ENCODE measurements around the gene P2RX4. TPM values are rescaled to one million over a fixed set of nuclear protein-coding genes. Genes with fewer than 3 reads are reported as not detected.
A peak's percentile ranks its signal among the peaks of the same experiment; 100 is the strongest.

The P2RX4 gene
- total and polyA plus RNA-seq, 2 of the 8 experiments (the other 6 are each of a cell fraction or from before 2014, with no cell fraction given), result 9.5 to 12.2 TPM

DNA sequence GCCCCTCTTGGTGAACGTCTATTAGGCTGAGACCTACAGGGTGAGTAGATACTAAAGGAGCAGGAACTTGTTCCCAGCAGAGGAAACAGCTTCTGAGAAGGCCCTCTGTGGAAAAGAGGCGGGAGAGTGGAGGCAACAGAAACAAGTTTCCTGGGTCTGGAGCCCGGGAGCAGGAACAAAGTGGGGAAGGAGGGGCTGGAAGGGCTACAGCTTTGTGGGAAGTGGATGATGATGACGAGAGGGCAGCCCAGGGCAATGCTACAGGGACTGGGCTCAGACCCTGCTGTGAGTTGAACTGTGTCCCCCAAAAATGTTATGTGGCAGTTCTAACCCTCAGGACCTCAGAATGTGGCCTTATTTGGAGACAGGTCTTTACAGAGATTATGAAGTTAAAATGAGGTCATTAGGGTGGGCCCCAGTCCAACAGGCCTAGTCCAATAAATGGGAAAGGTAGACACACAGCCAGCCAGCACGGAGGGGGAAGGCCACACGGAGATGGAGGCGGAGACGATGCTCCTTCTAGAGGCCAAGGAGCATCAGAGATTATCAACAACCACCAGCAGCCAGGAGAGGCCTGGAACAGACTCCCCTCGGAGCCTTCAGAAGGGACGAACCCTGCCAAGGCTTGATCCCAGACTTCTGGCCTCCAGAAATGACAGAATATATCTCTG, 72.3 kb downstream of the P2RX4 start:
- peaks cover 0 to 3% of the 10 kb centered on the region in 2 experiments for H4K20me1 ChIP-seq (replicated peaks in 1 of 2; ENCODE audit: control insufficient read depth in 1 of 2, insufficient read depth in 2 of 2, low read length in 2 of 2)
- H3K18ac ChIP-seq (ENCODE audit: extremely low read depth, low read length), result no peak overlapping the region
- H3K4ac ChIP-seq (replicated peaks; ENCODE audit: insufficient read length, low read depth, low read length), result no peak overlapping the region
- H2BK120ac ChIP-seq (replicated peaks; ENCODE audit: low read depth, low read length), result no peak overlapping the region
- H3K4me1 ChIP-seq (replicated peaks in 1 of 4; ENCODE audit: control insufficient read depth in 3 of 4, insufficient read depth in 4 of 4, low read length in 3 of 4), result peaks cover 0 to 8% (median 2%) of the 10 kb centered on the region in 4 experiments; a peak in 4 of 7 replicates
- no peak overlapping the region for H4K91ac ChIP-seq (replicated peaks; ENCODE audit: insufficient read length, low read length)
- DNase-seq (ENCODE audit: low read depth in 1 of 2, low spot score in 2 of 2), result no peak
- H3K79me2 ChIP-seq (ENCODE audit: control insufficient read depth in 1 of 2, insufficient read depth in 2 of 2, low read length in 2 of 2), result no peaks in the 10 kb centered on the region; a peak in 1 of 4 replicates
- no peak overlapping the region for H3K4me2 ChIP-seq (ENCODE audit: insufficient read depth in 1 of 2, low read depth in 2 of 2, low read length in 2 of 2)
- ChIA-PET POLR2A (ENCODE audit: partially characterized antibody) (no interaction called here), CTCF (ENCODE audit: partially characterized antibody) (no interaction called here)
- no peak for FAIRE-seq
- H3K4me3 ChIP-seq (ENCODE audit: extremely low read depth in 1 of 4, insufficient read depth in 2 of 4, low read depth in 3 of 4, low read length in 4 of 4), result no peak overlapping the region
- peak overlapping the region; percentile 61; the same call in 1 of the 2 replicates for H2BK15ac ChIP-seq (ENCODE audit: low read length)
- no peak overlapping the region for H4K8ac ChIP-seq (ENCODE audit: extremely low read depth, insufficient read depth, low read length)
- H3K14ac ChIP-seq (ENCODE audit: insufficient read length), result no peak overlapping the region
- no peak overlapping the region for H2BK12ac ChIP-seq (ENCODE audit: low read depth, low read length)
- H3K79me1 ChIP-seq (ENCODE audit: low read depth, low read length), result peaks cover 3% of the 10 kb centered on the region; the same call in 1 of the 2 replicates
- H3K9ac ChIP-seq (replicated peaks in 1 of 4; ENCODE audit: extremely low read depth in 1 of 4, low read depth in 3 of 4, low read length in 3 of 4), result no peak overlapping the region
- H3K27ac ChIP-seq (ENCODE audit: low read depth, low read length), result no peak overlapping the region
- no peaks in the 10 kb centered on the region for H3K27me3 ChIP-seq (replicated peaks in 1 of 4; ENCODE audit: control insufficient read depth in 3 of 4, extremely low read depth in 1 of 4, insufficient read depth in 3 of 4, low read length in 3 of 4)
- no peak overlapping the region for H2AK5ac ChIP-seq (ENCODE audit: low read depth, low read length)
- 87% methylated on average over 10 of the region's 10 CpGs; no CpG with 5 or more reads in 1 of the 2 experiments for WGBS, 2 experiments (ENCODE audit: extremely low coverage in 1 of 2, insufficient coverage in 1 of 2, insufficient read length in 1 of 2, insufficient replicate concordance in 2 of 2, low coverage in 1 of 2, low lambda C conversion rate in 2 of 2, missing lambda C conversion rate in 1 of 2)
- H3K9me3 ChIP-seq (ENCODE audit: insufficient read depth in 2 of 2, low read depth in 1 of 2, low read length in 1 of 2), result no peaks in the 10 kb centered on the region
- H3K36me3 ChIP-seq (ENCODE audit: control insufficient read depth in 2 of 4, insufficient read depth in 4 of 4, low read length in 3 of 4), result no peaks in the 10 kb centered on the region; a peak in 1 of 8 replicates
- H2AFZ ChIP-seq (ENCODE audit: low read length), result no peak overlapping the region
- H3K56ac ChIP-seq (replicated peaks; ENCODE audit: insufficient read length, low read depth, low read length), result no peak overlapping the region
- H4K5ac ChIP-seq (ENCODE audit: insufficient read length, low read depth, low read length), result no peak overlapping the region
- H3K23ac ChIP-seq (ENCODE audit: insufficient read length), result no peak overlapping the region
- no peak overlapping the region for H2BK20ac ChIP-seq (ENCODE audit: low read length)
- no peaks in the 10 kb centered on the region for H3K23me2 ChIP-seq (ENCODE audit: low read depth, low read length)
- H2BK5ac ChIP-seq (ENCODE audit: low read depth, low read length), result 0 out of 2 replicates have a peak overlapping the region, but pooled peaks have one; percentile 52
- TF ChIP-seq SUZ12 (IDR thresholded peaks at IDR 0.05; ENCODE audit: low read length) (no peak), BCL11A (IDR thresholded peaks at IDR 0.05; ENCODE audit: low read depth in 2 of 2, low read length in 2 of 2) (no peak), NRF1 (IDR thresholded peaks at IDR 0.05; ENCODE audit: low read depth, low read length) (no peak), TEAD4 (IDR thresholded peaks at IDR 0.05; ENCODE audit: low read depth, low read length) (no peak), SIN3A (conservative IDR thresholded peaks at IDR 0.05 in 1 of 2, IDR thresholded peaks at IDR 0.05 in 1 of 2; ENCODE audit: low read depth in 1 of 2, low read length in 2 of 2) (no peak), TCF12 (IDR thresholded peaks at IDR 0.05; ENCODE audit: low read depth, low read length) (no peak), PHF8 (conservative IDR thresholded peaks at IDR 0.05; ENCODE audit: low read depth, low read length) (no peak), TAF7 (optimal IDR thresholded peaks at IDR 0.05; ENCODE audit: borderline replicate concordance, low read depth, low read length) (no peak), KDM1A (IDR thresholded peaks at IDR 0.05; ENCODE audit: borderline replicate concordance, low read length) (no peak), JUN (IDR thresholded peaks at IDR 0.05; ENCODE audit: low read depth, low read length) (no peak), SIX5 (IDR thresholded peaks at IDR 0.05; ENCODE audit: low read depth, low read length) (no peak)
- TF ChIP-seq, protein P1, sequence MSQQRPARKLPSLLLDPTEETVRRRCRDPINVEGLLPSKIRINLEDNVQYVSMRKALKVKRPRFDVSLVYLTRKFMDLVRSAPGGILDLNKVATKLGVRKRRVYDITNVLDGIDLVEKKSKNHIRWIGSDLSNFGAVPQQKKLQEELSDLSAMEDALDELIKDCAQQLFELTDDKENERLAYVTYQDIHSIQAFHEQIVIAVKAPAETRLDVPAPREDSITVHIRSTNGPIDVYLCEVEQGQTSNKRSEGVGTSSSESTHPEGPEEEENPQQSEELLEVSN (IDR thresholded peaks at IDR 0.05), result no peak
